GM19468 (cell line): ENCODE measurements around the gene WWP2.

ENCODE experiments used
- ATAC-seq: cut with Tn5 transposase; IDR thresholded peaks from one replicate; pipeline ENCODE4 v1.9.1; 2021; ENCODE audit warnings: mild to moderate bottlenecking, moderate library complexity, moderate number of reproducible peaks; ENCODE audit not compliant: unreplicated experiment; ENCODE audit errors: extremely low read depth

The WWP2 gene

DNA sequence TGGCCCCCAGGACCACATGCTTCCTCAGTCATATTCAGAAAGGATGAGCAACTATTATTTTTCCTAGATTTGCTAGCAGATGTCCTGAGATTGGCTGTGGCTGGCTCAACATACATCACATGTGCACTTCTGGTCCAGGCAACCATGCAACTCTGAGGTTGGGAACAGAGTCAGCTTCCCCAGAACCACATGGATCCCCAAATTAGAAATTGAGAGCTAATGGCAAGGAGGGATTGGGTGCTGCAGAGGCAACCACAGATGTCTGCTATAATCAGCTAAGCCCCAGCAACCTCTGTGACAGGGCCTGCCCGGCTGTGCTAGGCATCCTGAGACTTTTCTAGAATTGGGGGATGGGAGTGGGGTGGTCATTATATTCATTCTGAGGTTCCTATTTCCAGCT lies 155.2 kb downstream of the WWP2 start:
- no peak for ATAC-seq

GRCh38 chr16:69917739-69918138 lies 155.6 kb downstream of the WWP2 start:
- ATAC-seq = no peak

DNA sequence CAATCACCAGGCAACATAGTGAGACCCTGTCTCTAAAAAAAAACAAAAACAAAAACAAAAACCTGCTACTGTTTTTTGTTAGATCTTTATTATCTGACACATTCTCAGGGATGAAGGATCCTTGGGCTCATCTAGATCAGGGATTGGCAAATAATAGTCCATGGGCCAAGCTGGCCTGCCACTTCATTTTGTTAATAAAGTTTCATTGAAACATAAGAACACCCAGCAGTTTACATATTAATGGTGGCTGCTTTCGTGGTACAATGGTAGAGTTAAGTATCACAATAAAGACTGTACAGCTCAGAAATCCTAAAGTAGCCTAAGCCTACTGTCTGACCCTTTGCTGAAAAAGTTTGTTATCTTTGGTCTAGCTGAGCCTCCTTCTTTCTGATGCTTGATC lies 156.1 kb downstream of the WWP2 start:
- no peak for ATAC-seq

- no peak for ATAC-seq
These were observed 159.0 kb downstream of the WWP2 start for GRCh38 chr16:69921127-69921526.

GRCh38 chr16:69922200-69922599 lies 160.1 kb downstream of the WWP2 start:
- ATAC-seq = no peak

GRCh38 chr16:69924041-69924775 lies 162.1 kb downstream of the WWP2 start:
- no peak for ATAC-seq

DNA sequence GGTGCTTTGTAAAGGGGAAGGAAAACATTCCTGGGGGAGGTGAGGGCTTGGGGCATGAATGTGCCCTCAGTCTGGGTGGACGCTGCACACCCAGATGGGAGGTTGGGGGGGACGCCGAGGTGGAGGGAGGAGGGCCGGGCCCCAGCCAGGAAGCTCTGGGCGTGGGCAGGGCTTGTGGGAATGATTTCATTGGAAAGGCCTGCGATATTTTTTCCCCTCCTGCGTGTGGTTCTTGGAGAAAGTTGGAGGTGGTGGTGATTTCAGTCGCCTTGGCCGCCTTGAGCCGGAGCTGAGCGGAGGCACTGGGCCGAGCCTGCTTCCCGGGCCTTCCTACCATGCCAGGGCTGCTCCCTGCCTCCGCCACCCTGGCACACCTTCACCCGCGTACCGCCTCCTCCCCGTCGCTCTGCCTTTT lies 162.7 kb downstream of the WWP2 start:
- no peak for ATAC-seq

DNA sequence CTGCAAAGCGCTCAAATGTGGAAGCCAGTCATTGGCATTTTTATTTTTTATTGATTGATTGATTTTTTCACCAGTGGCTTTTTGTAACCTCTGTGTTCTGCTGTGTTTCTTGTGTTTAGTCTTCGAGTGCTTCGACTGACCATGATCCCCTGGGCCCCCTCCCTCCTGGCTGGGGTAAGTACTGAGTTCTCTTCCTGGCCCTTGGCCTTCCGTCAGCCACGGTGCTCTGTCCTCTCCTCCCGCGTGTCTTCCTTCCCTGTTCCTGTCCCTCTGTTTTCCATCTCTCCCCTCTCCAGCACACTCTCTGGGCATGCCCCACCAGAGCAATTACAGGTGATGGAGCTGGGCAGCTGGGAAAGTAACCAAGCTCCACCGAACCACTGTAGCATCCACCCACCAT lies 163.2 kb downstream of the WWP2 start:
- no peak for ATAC-seq

GRCh38 chr16:69926241-69926640 lies 164.1 kb downstream of the WWP2 start:
- no peak for ATAC-seq

DNA sequence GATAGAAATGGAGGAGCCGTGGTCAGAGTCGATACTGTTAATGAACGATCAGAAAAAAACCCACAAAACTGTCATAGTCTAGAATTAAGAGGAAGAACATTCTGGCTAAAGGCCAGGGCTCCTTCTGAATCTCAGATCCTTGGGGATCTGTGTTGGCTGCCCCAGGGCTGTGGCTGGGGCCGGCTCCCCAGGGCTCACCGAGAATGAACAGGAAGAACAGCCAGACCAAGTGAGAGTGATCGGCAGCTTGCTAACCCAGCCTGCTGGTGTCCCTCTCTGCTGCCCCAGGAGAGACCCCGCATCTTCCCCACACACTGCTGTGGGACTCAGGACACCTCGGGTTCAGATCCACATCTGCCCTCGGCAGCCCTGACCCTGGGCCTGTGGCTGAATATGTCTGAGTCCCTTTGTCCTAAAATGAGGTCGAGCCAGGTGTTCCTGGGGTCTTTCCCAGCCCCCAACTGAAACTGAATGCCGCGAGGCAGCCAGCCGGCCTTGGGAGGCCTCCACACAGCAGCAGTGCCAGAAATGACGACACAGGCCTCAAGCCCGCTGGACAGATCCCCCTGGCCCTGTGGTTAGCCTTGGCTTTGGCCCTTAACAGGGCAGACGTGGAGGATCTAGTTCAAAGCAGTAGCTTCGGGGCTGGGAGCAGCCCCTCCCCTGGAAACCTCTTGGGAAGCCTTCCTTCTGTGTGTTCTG lies 165.1 kb downstream of the WWP2 start:
- no peak for ATAC-seq

DNA sequence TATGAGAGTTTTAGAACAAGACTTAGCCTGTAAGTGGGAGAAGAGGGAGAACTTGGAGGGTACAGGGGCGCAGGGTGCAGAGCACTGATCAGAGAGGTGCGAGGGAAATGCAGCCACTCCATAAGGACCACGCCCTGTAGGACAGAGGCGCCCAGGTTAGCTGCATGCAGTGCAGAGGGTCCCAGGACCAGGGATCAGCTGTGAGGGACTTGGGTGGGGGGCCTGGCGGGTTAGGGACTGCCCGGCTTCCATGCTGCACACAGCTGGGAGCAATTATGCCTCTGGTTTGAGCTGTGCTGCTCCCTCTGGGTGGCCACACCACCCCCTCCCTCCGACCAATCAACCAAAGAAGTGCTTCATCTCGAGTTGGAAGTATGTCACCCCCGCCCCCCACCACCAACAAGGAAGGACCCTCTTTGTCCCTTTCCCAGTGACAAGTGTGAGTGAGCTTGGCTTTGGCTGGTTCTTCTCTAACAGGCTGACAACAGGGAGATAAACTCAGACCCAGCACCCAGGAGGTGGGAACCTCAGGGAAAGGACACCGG lies 166.8 kb downstream of the WWP2 start:
- ATAC-seq = no peak

DNA sequence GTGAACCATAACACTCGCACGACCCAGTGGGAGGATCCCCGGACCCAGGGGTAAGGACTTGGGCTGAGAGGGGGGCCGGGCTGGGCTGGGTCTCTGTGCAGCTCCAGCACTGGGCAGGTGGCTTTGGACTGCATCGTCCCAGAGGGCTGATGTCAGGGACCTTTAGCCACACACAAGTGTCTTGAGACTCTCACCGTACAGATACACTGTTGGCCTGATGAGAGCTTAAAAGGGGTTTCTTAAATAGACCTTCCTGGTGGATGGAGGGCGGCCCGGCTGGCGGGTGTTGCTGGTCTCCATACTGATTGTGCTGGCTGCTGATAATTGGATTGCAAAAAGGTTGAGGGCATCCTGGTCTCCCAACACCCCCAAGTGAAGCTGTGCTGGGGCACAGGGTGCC lies 167.3 kb downstream of the WWP2 start:
- ATAC-seq = no peak

DNA sequence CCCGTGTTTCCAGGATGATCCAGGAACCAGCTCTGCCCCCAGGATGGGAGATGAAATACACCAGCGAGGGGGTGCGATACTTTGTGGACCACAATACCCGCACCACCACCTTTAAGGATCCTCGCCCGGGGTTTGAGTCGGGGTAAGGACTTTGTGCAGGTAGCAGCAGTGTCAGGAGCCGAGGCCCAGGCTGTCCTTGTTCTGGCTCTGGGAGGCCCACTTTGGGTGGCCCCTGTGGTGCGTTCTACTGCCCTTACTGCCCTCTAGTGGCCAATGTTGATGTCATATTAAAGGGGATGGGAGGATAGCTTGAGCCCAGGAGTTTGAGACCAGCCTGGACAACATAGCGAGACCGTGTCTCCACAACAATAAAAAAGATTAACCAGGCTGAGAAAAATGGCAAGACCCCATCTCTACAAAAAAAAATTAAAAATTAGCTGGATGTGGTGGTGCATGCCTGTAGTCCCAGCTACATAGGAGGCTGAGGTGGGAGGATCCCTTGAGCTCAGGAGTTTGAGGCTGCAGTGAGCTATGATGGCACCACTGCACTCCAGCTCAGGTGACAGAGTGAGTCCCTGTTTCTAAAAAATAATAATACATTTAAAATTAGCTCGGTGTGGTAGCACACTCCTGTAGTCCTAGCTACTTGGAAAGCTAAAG lies 168.1 kb downstream of the WWP2 start:
- ATAC-seq = no peak

GRCh38 chr16:69931631-69932030 lies 169.5 kb downstream of the WWP2 start:
- ATAC-seq = no peak

- ATAC-seq = no peak
These were observed 170.1 kb downstream of the WWP2 start for GRCh38 chr16:69932228-69932627.

DNA sequence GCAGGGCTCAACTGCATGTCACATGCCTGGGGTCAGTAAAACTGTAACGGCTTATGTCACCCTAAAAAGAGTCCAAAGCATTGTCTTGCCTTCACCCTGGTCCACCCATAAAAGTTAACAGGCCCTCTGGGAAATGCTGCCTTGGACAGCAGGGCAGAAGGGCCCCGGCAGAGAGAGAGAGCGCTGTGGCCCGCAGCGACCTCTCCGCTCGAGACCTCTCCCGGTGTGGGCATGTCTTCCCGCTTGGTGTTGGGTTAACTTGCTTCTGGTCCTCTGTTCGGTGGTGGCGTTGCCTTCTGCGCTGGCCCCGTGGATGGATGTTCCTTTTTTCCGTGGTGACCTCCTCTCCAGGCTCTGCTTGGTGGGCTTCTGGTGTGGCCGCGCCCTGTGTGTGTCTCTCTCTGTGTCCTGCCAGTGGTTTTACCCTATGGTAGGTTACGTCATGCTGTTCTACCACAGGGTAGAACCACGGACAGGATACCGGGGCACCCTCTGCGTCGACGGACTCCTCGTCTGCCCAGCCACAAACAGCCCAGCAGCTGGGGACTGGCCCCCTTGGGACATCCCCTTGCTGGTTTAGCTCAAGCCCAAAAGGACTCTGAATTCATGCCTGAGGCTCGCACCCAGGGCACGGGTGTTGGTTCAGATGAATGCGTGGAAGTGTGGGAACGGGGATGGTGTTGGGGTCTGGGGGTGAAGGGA lies 170.7 kb downstream of the WWP2 start:
- ATAC-seq = no peak

DNA sequence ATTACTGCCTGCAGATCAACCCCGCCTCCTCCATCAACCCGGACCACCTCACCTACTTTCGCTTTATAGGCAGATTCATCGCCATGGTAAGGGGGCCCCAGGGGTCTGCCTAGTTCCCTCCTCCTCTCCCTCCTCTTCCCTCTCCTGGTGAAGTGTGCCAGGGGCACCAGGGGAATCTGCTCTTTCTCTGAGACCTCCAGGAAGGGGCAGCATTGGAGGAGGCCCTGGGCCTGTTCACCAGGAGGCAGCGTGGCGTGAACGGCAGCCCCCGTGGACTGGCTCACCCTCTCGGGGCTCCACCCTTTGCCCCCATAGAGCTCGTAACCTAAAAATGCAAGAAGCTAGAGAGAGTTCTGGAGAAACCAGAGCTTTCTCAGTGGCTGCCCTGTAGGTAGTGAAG lies 171.9 kb downstream of the WWP2 start:
- no peak for ATAC-seq

- ATAC-seq = no peak
These were observed 172.6 kb downstream of the WWP2 start for GRCh38 chr16:69934751-69935150.

DNA sequence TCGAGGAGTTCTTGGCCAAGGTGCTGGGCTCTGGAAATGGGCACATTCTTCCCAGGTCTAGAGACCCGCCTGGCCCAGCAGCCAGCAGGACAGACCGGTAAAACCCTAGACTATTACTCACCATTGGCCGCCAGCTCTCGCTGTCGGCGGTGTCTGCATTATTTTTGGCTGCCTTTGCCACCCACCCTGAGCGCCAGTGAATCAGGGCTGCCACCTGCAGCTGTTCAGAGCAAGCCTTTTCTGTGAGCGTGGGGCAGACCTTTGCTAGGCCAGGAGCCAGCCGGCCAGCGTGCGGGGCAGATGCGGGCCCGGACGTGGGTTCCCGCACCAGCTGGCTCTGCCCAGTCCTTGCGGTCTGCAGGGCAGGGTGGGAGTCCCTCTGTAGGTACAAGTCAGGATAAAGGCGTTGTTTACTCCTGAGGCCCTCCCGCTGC lies 173.2 kb downstream of the WWP2 start:
- ATAC-seq = no peak

DNA sequence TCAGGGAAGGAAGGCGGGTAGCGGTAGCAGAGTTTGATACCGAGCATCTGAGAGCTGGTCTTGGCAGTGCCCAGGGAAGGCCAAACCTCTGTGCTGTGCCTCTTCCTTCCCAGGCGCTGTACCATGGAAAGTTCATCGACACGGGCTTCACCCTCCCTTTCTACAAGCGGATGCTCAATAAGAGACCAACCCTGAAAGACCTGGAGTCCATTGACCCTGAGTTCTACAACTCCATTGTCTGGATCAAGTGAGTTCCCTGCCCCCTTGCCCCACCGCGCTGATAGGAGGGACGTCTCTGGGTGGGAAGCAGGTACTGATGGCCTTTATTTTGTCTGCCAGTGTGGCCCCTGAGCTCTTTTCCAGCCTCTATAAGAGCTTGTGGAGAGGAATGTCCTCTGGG lies 173.6 kb downstream of the WWP2 start:
- no peak for ATAC-seq
